ENCODE data around the gene SNRPD1. TPM values are rescaled to one million over a fixed set of nuclear protein-coding genes. Genes with fewer than 3 reads are reported as not detected.

Gene SNRPD1
- total RNA-seq, 1 experiment from 2014 or later = 134 TPM

- Histone ChIP-seq H2AFZ (ENCODE audit: low read depth, low read length, poor library complexity, severe bottlenecking) (no peak overlapping the region), H3K27me3 (ENCODE audit: insufficient read depth, low read length) (no peaks in the 10 kb centered on the region), H3K9me3 (ENCODE audit: control insufficient read depth in 1 of 2, insufficient read depth in 1 of 2, low read depth in 1 of 2, low read length in 2 of 2) (no peaks in the 10 kb centered on the region), H3K36me3 (ENCODE audit: control insufficient read depth in 1 of 2, insufficient read depth in 2 of 2, low read length in 2 of 2) (peaks cover 16 to 17% of the 10 kb centered on the region in 2 experiments; a peak in 3 of 4 replicates), H3K4me2 (ENCODE audit: low read length) (no peak overlapping the region), H3K27ac (ENCODE audit: low read depth, low read length) (no peak overlapping the region), H3K9ac (ENCODE audit: low read length) (no peak overlapping the region), H3K4me1 (ENCODE audit: control insufficient read depth in 1 of 2, insufficient read depth in 2 of 2, low read length in 2 of 2) (peaks cover 7 to 22% of the 10 kb centered on the region in 2 experiments), H4K20me1 (ENCODE audit: insufficient read depth) (peaks cover 5% of the 10 kb centered on the region; the same call in 1 of the 2 replicates), H3K79me2 (ENCODE audit: insufficient read depth, low read length) (peaks cover 12% of the 10 kb centered on the region), H3K4me3 (replicated peaks in 1 of 2; ENCODE audit: low read depth in 1 of 2, low read length in 2 of 2) (no peak overlapping the region), H3K9me2 (ENCODE audit: insufficient read depth) (no peaks in the 10 kb centered on the region)
- no TSS peak for BruUV-seq (replicated peaks)
- intact Hi-C loops (cut with micrococcal nuclease) = loop anchor here (5.0 kb wide), 1 partner anchor 68 kb away; the partner anchor contains the start of gene ABHD3
- RAD21 ChIA-PET (ENCODE audit: low non-redundant PET in 1 of 2, low total read pairs in 2 of 2, uncharacterized antibody in 2 of 2, unreplicated experiment in 2 of 2) = no interaction called here
- CTCF ChIA-PET = interaction anchor here (0.6 to 0.7 kb wide), 2 partner anchors 79 to 618 kb away, joined by 3 read pairs; no protein-coding TSS in a partner anchor
- TF ChIP-seq ZBTB33 (IDR thresholded peaks at IDR 0.05; ENCODE audit: extremely low read depth, insufficient replicate concordance, low read length) (no peak), YY1 (IDR thresholded peaks at IDR 0.05; ENCODE audit: extremely low read depth, insufficient replicate concordance, low read depth, low read length) (no peak), POLR2AphosphoS5 (IDR thresholded peaks at IDR 0.05; ENCODE audit: low read depth, low read length) (no peak), JUND (IDR thresholded peaks at IDR 0.05) (no peak), SIN3A (IDR thresholded peaks at IDR 0.05; ENCODE audit: low read depth) (no peak), ELF1 (IDR thresholded peaks at IDR 0.05; ENCODE audit: borderline replicate concordance, low read depth) (no peak), FOSL1 (IDR thresholded peaks at IDR 0.05; ENCODE audit: low read depth) (no peak), RAD21 (IDR thresholded peaks at IDR 0.05; ENCODE audit: low read depth) (no peak), POLR2A (IDR thresholded peaks at IDR 0.05; ENCODE audit: borderline replicate concordance, extremely low read depth, insufficient read depth, insufficient read length) (no peak)
- DNase-seq (ENCODE audit: low read depth, low spot score) (no peak), ATAC-seq (no peak)
- POLR2A ChIA-PET = no interaction called here
These were observed 22.6 kb downstream of the SNRPD1 start for GRCh38 chr18:21634588-21635199.

Data from HCT116 (cell line).